ENCODE measurements around the gene FAM187B.

FAM187B gene

GRCh38 chr19:35228177-35228930 is at the start of gene FAM187B:
Gene FAM187B (minus strand): TSS chr19:35228739. CDS start chr19:35228680, 59 bp downstream.
- peak; percentile 70 for DNase-seq (ENCODE audit: low spot score)

DNA sequence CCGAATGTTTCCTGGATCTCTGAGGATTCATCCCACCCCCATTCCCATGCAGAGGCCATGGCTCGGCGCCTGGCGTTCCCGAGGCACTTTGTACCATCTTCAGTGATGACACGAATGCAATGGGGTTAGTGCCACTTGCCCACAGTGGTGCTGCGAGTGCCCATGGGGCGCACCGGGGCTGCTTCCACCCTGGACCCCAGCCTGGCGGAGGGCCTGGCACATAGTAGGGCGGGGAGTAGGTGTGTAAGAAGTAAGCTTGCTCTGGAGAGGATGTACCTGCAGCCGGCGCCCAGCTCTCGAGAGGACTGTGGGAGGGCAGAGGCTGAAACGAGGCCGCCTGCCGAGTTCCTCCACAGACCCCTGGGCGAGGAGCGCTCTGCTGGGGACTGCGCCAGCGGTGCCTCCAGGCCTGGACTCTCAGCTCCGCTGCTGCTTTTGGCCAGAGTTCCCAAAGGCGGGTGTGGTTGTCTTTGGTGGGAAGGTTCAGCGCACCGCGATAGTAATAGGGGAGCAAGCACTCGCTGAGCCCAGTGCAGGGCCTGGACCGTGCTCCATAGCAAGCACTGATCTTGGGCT is 48.3 kb upstream of the FAM187B start:
- no peak for DNase-seq (ENCODE audit: low spot score)

- DNase-seq (ENCODE audit: low spot score) = no peak
These were observed 45.8 kb upstream of the FAM187B start for GRCh38 chr19:35274323-35274722.

DNA sequence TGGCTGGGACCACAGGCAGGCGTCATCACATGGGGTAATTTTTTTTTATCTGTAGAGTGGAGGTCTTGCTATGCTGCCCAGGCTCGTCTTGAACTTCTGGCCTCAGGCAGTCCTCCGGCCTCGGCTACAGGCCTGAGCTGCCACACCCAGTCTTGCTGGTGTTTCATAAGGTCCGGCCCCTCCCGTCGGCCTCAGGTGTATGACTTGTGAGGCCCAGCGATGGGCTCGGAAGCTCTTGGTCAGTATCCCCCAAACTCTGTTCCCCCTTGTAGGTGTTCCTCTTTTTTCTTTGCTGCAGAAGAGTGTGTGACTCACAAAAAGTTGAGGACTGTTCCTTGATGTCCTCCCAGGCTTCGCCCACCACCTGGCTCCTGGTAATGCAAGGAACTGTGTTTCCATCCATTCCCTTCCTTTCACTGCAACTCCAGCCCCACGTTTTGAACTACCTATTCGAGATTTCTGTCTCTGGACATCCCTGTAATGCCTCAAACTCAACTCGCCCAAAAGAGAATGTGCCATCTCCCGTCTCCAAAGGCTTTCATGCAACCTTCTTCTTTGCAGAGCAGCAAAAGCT is 45.2 kb upstream of the FAM187B start:
- DNase-seq (ENCODE audit: low spot score) = no peak

- DNase-seq (ENCODE audit: low spot score) = no peak
These were observed 44.6 kb upstream of the FAM187B start for GRCh38 chr19:35272954-35273649.

DNA sequence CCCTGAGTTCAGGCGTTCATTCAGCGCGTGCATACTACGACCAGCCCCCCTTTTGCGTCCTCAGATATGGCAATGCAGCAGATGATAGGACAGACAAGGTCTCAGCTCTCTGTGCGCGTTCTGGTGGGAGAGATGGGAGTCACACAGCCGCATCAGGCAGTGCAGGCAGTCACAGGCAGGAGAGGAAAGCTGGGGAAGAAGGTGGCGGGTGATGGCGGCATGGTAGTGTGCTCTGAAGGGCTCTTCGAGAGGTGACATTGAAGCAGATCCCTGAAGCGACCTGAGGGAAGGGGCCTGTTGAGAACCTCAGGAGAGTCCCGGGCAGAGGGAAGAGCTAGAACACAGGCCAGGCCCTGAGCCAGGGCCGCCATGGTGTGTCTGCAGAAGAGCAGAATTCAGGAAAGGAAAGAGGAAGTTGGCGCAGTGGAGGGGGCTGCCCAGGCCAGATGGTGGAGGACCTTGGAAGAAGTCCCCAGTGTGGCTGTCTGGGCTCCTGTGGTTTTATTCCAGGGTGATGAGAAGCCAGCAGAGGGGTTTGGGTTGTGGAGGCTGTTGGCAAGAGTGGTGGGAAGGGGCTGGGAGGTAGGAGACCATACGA is 43.7 kb upstream of the FAM187B start:
- peak; percentile 75 for DNase-seq (ENCODE audit: low spot score)

DNA sequence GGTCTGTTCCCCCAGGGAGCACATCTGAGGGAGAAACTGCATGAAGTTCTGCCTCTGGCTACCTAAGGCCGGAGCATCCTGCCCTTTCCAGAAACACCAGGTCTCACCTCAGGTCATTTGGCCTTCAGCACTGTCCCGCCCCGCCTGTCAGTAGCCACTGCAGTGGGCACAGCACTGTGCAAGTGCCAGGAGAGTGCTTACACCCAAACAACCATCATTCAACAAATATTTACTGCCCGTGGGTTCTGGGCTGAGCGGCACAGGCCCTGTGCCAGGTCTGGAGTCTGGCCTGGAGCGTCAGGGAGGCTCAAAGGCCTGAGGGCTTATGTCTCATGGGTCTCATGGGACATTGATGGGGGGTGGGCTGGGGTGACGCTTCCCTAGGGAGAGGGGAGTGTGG is 43.0 kb upstream of the FAM187B start:
- no peak for DNase-seq (ENCODE audit: low spot score)

GRCh38 chr19:35270381-35270811 is 41.9 kb upstream of the FAM187B start:
- no peak for DNase-seq (ENCODE audit: low spot score)

DNA sequence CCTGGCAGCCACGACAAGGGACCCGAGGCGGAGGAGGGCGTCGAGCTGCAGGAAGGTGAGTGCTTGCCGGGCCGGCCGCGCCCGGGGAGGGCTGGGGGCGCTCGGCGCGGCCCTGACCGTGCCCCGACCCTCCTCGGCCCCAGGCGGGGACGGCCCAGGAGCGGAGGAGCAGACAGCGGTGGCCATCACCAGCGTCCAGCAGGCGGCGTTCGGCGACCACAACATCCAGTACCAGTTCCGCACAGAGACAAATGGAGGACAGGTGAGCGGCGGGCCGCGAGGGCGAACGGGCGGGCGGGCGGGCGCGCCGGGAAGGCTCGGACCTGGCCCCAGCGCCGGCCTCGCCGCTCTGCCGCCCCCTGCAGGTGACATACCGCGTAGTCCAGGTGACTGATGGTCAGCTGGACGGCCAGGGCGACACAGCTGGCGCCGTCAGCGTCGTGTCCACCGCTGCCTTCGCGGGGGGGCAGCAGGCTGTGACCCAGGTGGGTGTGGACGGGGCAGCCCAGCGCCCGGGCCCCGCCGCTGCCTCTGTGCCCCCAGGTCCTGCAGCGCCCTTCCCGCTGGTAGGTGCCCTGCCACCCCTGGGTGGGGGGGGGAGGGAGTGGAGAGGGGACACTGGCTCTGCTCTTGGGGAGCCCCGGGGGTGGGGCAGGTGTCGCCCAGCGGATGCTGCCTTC is 41.0 kb upstream of the FAM187B start:
- DNase-seq (ENCODE audit: low spot score) = peak; percentile 91

GRCh38 chr19:35268536-35269437 is 40.2 kb upstream of the FAM187B start, which contains the start of gene USF2:
Gene USF2 (plus strand): TSS chr19:35268962. CDS start chr19:35269102, 140 bp downstream.
- DNase-seq (ENCODE audit: low spot score) = peak; percentile 83

DNA sequence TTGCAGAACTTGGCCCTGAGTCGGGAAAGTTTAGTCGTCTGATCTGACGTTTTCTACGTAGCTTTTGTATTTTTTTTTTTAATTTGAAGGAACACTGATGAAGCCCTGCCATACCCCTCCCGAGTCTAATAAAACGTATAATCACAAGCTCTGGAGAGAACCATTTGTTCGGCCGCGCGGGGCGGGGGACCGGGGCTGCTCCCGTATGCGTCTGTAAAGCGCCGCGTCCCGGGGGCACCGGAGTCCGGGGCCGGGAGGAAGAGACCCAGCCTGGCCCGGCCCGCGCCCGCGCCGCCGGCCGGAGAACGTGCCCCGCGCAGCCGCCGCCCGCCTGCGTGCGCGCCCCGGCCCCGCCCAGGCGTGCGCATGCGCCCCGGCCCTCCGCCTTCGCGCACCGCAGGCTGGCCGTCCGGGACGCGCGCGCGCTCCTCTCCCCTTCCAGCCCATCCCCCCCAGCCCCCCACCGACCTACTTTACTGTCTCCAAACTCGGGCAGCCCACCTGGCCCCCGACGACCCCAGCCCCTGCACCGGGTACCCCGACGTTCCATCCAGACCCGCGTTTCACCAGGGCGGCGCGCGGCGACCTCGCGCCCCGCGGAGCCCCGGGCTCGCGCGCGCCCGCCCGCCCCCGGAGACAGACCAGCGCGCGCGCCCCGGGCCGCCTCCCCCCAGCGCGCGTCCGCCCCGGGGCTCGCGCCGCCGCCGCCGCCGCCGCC is 39.4 kb upstream of the FAM187B start:
- DNase-seq (ENCODE audit: low spot score) = peak; percentile 69

DNA sequence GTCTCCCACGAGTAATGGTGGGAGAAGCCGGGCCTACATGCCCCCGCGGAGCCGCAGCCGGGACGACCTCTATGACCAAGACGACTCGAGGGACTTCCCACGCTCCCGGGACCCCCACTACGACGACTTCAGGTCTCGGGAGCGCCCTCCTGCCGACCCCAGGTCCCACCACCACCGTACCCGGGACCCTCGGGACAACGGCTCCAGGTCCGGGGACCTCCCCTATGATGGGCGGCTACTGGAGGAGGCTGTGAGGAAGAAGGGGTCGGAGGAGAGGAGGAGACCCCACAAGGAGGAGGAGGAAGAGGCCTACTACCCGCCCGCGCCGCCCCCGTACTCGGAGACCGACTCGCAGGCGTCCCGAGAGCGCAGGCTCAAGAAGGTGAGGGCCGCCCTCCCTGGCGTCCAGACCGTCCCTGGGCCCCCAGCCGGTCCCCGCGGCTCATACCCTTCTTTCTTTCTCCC is 38.8 kb upstream of the FAM187B start:
- DNase-seq (ENCODE audit: low spot score) = peak; percentile 54

DNA sequence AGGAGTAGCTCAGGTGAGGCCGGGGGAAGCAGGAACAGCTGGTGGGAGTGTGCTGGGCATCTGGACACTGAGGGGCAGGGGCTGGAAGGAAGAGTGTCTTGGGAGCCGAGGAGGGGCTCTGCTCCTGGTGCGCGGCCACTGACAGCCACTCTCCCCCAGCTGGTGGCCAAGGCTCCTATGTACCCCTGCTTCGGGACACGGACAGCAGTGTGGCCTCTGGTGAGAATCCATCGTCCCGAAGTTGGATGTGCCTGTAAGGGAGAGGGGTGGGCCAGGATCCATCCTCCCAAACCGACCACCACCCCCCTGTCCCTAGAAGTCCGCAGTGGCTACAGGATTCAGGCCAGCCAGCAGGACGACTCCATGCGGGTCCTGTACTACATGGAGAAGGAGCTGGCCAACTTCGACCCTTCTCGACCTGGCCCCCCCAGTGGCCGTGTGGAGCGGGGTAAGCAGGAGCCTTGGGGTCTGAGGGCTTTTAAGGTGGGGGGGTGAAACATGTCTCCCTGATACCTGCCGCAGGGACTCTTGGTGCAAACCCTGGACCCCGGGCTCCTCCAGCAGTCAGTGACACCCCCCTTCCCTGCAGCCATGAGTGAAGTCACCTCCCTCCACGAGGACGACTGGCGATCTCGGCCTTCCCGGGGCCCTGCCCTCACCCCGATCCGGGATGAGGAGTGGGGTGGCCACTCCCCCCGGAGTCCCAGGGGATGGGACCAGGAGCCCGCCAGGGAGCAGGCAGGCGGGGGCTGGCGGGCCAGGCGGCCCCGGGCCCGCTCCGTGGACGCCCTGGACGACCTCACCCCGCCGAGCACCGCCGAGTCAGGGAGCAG is 38.2 kb upstream of the FAM187B start:
- DNase-seq (ENCODE audit: low spot score) = no peak

GRCh38 chr19:35265900-35266519 is 37.5 kb upstream of the FAM187B start:
- DNase-seq (ENCODE audit: low spot score) = no peak

DNA sequence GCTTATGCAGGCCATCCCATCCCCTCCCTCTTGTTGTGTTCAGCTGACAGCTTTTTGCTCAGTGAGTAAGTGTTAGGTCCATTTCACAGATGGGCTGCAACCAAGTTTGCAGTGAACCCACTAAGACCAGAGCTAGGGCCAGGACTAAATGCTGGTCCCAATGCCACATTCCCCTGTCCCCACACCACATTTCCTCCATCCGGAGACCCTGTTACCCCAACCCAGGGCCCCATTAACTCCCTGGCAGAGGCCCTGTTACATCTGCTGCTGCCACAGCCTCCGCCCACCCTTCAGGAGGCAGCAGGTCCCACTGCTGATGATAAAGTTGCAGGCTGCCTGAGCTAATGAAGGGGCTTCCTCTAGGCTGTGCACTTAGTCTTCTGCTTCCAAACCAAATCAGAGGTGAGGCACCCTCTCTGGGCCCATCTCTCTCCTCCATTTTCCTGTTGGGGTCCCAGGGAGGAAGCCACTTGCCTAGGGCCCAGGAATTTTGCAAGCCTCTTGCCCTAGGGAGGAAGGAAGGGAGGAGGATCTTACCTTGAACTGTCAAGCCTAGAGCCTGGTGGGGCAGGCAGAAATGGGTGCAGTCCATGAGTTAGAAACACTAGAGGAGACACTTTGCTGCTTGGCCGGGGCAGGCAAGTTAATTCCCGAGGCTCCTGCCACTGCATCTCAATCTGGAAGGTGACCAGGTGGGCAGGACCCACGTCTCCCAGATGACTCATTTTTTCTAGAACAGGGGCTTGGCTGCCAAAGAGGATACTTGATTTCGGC is 36.8 kb upstream of the FAM187B start:
- DNase-seq (ENCODE audit: low spot score) = no peak

DNA sequence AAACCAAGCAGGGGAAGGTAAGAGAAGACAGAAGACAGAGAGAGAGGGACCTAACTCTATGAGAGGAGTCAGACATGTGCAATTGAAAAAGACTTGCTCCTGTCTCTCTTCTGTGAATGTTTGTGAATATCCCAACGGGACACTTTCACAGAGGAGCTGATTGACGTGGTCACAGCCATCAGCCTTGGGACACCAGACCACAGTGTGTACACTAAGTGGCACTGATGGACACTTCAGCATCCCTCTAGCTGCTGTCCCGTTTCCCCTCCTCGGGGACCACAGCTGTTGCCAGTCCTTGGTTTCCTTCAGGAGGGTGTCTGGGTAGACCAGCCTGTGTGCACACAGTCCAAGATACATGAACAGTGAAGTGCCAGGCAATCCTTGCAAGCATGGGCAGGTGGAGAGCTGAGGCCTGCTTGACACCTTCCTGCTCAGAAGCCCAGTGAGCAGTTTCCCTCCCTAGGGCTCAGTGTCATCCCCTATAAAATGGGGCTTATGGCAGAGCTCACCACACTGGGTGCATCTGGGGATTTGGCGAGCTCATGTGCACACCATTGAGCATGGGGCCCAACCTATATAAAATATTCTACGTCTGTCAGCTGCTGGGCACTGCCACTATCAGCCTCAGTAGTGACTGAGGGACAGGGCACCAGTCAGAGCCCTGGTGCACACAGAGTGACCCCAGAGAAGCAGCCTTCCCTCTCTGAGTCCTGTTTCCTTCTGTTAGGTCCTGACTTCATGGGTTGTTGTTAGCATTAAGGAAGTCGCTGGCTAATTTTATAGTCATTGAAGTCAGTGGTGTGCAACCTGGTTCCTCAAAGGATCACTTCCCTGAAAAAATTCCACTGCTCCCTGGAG is 36.0 kb upstream of the FAM187B start:
- no peak for DNase-seq (ENCODE audit: low spot score)

Data from Ammon's horn (tissue), 1 donor.